Gastroesophageal sphincter (tissue), 3 donors: ENCODE results near the gene PNMA8B.

ENCODE experiments used
- CTCF ChIP-seq, 4 experiments: fragments of 200-600 bp in 2 of 4; fragments of 450-650 bp in 2 of 4; sonication (generic) in 1 of 4; IDR thresholded peaks; one replicate each; pipeline ENCODE4 v1.5.1; 2017 to 2019; ENCODE audit warnings: antibody characterized with exemption in 4 of 4, mild to moderate bottlenecking in 2 of 4, moderate library complexity in 2 of 4
- POLR2AphosphoS5 ChIP-seq: sonication (generic); formaldehyde crosslinking; IDR thresholded peaks from one replicate; pipeline ENCODE4 v1.6.1; 2017; ENCODE audit warnings: antibody characterized with exemption

- TF ChIP-seq CTCF (IDR thresholded peaks at IDR 0.05) (no peak), POLR2AphosphoS5 (no peak)
Measured at GRCh38 chr19:46481947-46482346, 13.7 kb downstream of the PNMA8B start.
